Measurements from ENCODE around the gene GRIN1. TPM values are rescaled to one million over a fixed set of nuclear protein-coding genes. Genes with fewer than 3 reads are reported as not detected.

The GRIN1 gene
- total and polyA plus RNA-seq, 10 of the 15 experiments (the other 5 are each of a cell fraction or from before 2014, with no cell fraction given), result 0.05 to 0.10 (median 0.06) TPM; not detected in 6

DNA sequence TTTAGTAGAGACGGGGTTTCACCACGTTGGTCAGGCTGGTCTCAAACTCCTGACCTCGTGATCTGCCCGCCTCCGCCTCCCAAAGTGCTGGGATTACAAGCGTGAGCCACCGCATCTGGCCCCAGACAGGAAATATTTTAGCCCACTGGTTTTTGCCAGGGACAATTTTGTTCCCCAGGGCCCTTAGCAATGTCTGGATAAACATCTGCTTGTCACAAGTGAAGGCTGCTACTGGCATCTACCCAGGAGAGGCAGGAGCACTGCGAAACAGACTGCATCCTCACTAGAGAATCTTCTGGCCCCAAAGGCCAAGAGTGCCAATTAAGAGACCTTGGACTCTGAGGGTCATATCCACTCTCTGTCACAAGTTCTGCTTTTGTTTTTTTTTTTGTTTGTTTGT lies 64.0 kb downstream of the GRIN1 start:
- Histone ChIP-seq H2AFZ (ENCODE audit: control insufficient read depth, low read depth, low read length) (no peak overlapping the region), H3K27me3 (replicated peaks in 1 of 2; ENCODE audit: control insufficient read depth in 2 of 2, insufficient read depth in 2 of 2, low read length in 1 of 2) (no peaks in the 10 kb centered on the region), H3K36me3 (ENCODE audit: control insufficient read depth in 2 of 2, insufficient read depth in 2 of 2, low read length in 1 of 2) (no peaks in the 10 kb centered on the region), H3K9me3 (replicated peaks; ENCODE audit: control insufficient read depth, insufficient read depth, low read length) (no peaks in the 10 kb centered on the region), H3K27ac (ENCODE audit: control insufficient read depth, insufficient read depth) (no peak overlapping the region), H4K20me1 (ENCODE audit: control insufficient read depth, insufficient read depth) (no peaks in the 10 kb centered on the region), H3K9ac (ENCODE audit: control insufficient read depth, insufficient read depth, low read length) (no peak overlapping the region), H3K4me2 (ENCODE audit: control insufficient read depth, insufficient read depth) (peak overlapping the region; percentile 41; the same call in 1 of the 2 replicates), H3K79me2 (ENCODE audit: control insufficient read depth, insufficient read depth, low read length) (peaks cover 45% of the 10 kb centered on the region), H3K4me1 (ENCODE audit: control insufficient read depth, insufficient read depth, low read length) (peaks cover 43% of the 10 kb centered on the region), H3K4me3 (no peak overlapping the region)
- FAIRE-seq, result no peak
- in situ Hi-C loops (cut with MboI), result no loop called here
- RAD21 ChIA-PET (ENCODE audit: unreplicated experiment), result interaction anchor here (0.8 to 1.2 kb wide), 3 partner anchors 19 to 53 kb away, joined by 3 to 7 read pairs (median 3); partner anchors contain the start of gene RNF208
- WGBS (ENCODE audit: insufficient coverage, insufficient replicate concordance, low lambda C conversion rate, missing lambda C conversion rate), result 45% methylated on average over 8 of the region's 8 CpGs
- no peak for DNase-seq (ENCODE audit: low read depth, low spot score)
- no TSS peak for BruUV-seq (replicated peaks)
- intact Hi-C loops (cut with micrococcal nuclease; ENCODE audit: unreplicated experiment), result no loop called here
- POLR2A ChIA-PET, result interaction anchor here (0.7 to 8.0 kb wide), 3 partner anchors 20 to 68 kb away, joined by 3 to 68 read pairs (median 29); partner anchors contain the start of genes CYSRT1 and RNF208
- SMC1A ChIA-PET (ENCODE audit: uncharacterized antibody, unreplicated experiment), result interaction anchor here (0.7 to 4.6 kb wide), 2 partner anchors 17 to 21 kb away, joined by 3 to 18 read pairs; partner anchors contain the start of genes CYSRT1 and RNF208
- no peak for ATAC-seq
- CTCF ChIA-PET, result interaction anchor here (1.3 to 1.7 kb wide), 3 partner anchors 25 to 46 kb away, joined by 3 to 6 read pairs (median 3); partner anchors contain the start of gene RNF224
- TF ChIP-seq, protein P1, sequence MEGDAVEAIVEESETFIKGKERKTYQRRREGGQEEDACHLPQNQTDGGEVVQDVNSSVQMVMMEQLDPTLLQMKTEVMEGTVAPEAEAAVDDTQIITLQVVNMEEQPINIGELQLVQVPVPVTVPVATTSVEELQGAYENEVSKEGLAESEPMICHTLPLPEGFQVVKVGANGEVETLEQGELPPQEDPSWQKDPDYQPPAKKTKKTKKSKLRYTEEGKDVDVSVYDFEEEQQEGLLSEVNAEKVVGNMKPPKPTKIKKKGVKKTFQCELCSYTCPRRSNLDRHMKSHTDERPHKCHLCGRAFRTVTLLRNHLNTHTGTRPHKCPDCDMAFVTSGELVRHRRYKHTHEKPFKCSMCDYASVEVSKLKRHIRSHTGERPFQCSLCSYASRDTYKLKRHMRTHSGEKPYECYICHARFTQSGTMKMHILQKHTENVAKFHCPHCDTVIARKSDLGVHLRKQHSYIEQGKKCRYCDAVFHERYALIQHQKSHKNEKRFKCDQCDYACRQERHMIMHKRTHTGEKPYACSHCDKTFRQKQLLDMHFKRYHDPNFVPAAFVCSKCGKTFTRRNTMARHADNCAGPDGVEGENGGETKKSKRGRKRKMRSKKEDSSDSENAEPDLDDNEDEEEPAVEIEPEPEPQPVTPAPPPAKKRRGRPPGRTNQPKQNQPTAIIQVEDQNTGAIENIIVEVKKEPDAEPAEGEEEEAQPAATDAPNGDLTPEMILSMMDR (IDR thresholded peaks at IDR 0.05 in 2 of 3, conservative IDR thresholded peaks at IDR 0.05 in 1 of 3; ENCODE audit: control insufficient read depth in 2 of 3, extremely low read depth in 1 of 3, insufficient read depth in 1 of 3, low read depth in 3 of 3, low read length in 3 of 3), result no peak
- TF ChIP-seq BCL11A (IDR thresholded peaks at IDR 0.05; ENCODE audit: low read depth, low read length), result no peak
- no peak for TF ChIP-seq CBFB (IDR thresholded peaks at IDR 0.05; ENCODE audit: low read depth)
- no peak for TF ChIP-seq SIN3A (IDR thresholded peaks at IDR 0.05; ENCODE audit: low read depth, low read length)
- TF ChIP-seq, protein P2, sequence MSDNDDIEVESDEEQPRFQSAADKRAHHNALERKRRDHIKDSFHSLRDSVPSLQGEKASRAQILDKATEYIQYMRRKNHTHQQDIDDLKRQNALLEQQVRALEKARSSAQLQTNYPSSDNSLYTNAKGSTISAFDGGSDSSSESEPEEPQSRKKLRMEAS (IDR thresholded peaks at IDR 0.05; ENCODE audit: low read depth, low read length), result no peak
- TF ChIP-seq CREM (IDR thresholded peaks at IDR 0.05; ENCODE audit: low read depth), result no peak
- TF ChIP-seq NR2C2 (IDR thresholded peaks at IDR 0.05; ENCODE audit: borderline replicate concordance, control insufficient read depth, insufficient read length, low read depth), result no peak
- TF ChIP-seq SIX5 (IDR thresholded peaks at IDR 0.05; ENCODE audit: low read depth, low read length, severe bottlenecking), result no peak
- TF ChIP-seq ZNF207 (IDR thresholded peaks at IDR 0.05; ENCODE audit: borderline replicate concordance), result no peak
- TF ChIP-seq, protein P3, sequence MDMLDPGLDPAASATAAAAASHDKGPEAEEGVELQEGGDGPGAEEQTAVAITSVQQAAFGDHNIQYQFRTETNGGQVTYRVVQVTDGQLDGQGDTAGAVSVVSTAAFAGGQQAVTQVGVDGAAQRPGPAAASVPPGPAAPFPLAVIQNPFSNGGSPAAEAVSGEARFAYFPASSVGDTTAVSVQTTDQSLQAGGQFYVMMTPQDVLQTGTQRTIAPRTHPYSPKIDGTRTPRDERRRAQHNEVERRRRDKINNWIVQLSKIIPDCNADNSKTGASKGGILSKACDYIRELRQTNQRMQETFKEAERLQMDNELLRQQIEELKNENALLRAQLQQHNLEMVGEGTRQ (IDR thresholded peaks at IDR 0.05; ENCODE audit: borderline replicate concordance, low read depth, low read length), result no peak
- no peak for TF ChIP-seq ZNF217 (IDR thresholded peaks at IDR 0.05)
- no peak for TF ChIP-seq STAT3 (IDR thresholded peaks at IDR 0.05; ENCODE audit: low read depth, low read length)
- TF ChIP-seq NFYA (IDR thresholded peaks at IDR 0.05; ENCODE audit: borderline replicate concordance, low read depth, low read length), result no peak
- TF ChIP-seq, protein P4, sequence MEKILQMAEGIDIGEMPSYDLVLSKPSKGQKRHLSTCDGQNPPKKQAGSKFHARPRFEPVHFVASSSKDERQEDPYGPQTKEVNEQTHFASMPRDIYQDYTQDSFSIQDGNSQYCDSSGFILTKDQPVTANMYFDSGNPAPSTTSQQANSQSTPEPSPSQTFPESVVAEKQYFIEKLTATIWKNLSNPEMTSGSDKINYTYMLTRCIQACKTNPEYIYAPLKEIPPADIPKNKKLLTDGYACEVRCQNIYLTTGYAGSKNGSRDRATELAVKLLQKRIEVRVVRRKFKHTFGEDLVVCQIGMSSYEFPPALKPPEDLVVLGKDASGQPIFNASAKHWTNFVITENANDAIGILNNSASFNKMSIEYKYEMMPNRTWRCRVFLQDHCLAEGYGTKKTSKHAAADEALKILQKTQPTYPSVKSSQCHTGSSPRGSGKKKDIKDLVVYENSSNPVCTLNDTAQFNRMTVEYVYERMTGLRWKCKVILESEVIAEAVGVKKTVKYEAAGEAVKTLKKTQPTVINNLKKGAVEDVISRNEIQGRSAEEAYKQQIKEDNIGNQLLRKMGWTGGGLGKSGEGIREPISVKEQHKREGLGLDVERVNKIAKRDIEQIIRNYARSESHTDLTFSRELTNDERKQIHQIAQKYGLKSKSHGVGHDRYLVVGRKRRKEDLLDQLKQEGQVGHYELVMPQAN (conservative IDR thresholded peaks at IDR 0.05), result no peak
- TF ChIP-seq RCOR1 (conservative IDR thresholded peaks at IDR 0.05; ENCODE audit: low read depth, low read length), result no peak
- TF ChIP-seq BMI1 (IDR thresholded peaks at IDR 0.05; ENCODE audit: borderline replicate concordance), result no peak
- TF ChIP-seq, protein P5, sequence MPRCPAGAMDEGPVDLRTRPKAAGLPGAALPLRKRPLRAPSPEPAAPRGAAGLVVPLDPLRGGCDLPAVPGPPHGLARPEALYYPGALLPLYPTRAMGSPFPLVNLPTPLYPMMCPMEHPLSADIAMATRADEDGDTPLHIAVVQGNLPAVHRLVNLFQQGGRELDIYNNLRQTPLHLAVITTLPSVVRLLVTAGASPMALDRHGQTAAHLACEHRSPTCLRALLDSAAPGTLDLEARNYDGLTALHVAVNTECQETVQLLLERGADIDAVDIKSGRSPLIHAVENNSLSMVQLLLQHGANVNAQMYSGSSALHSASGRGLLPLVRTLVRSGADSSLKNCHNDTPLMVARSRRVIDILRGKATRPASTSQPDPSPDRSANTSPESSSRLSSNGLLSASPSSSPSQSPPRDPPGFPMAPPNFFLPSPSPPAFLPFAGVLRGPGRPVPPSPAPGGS (IDR thresholded peaks at IDR 0.05; ENCODE audit: borderline replicate concordance, insufficient read depth, low read depth, low read length, poor library complexity, severe bottlenecking), result no peak
